Adrenal gland (tissue), 5 donors: ENCODE results near the gene LSM14A.

Source experiments
- POLR2A ChIP-seq, 2 donors: fragments of 450-650 bp; IDR thresholded peaks; one replicate each; pipeline ENCODE4 v1.6.1; 2017; ENCODE audit warnings: antibody characterized with exemption in 2 of 2, mild to moderate bottlenecking in 2 of 2, moderate library complexity in 1 of 2
- TF ChIP-seq, protein P1 (sequence below), 6 experiments: fragments of 450-650 bp in 4 of 6; fragments of 200-600 bp in 2 of 6; sonication (generic) in 1 of 6; IDR thresholded peaks; 1 replicate in 5 of 6; 2 replicates in 1 of 6; pipeline versions ENCODE4 v1.5.1 to v1.8.0; 2016 to 2021; ENCODE audit warnings: antibody characterized with exemption in 6 of 6, mild to moderate bottlenecking in 2 of 6, moderate library complexity in 1 of 6
- donor health status: DM: no; HTN: no; CAD: no.

DNA sequence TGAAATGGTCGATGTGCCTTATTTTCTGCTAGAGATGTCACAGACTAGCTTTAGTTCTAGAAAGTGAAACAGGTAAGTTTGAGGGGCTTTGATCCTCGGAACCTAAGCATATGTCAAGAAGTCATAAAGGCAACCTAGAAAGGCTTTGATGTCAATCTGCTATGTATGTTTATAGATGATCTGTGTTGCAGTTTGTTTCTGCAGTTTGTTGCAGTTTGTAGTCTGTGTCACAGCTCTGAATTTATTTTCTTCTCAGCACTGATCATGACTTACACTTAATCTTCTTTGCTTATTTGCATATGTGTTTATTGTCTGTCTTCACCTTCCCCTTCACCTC, 5.9 kb downstream of the LSM14A start:
- TF ChIP-seq, protein P1, sequence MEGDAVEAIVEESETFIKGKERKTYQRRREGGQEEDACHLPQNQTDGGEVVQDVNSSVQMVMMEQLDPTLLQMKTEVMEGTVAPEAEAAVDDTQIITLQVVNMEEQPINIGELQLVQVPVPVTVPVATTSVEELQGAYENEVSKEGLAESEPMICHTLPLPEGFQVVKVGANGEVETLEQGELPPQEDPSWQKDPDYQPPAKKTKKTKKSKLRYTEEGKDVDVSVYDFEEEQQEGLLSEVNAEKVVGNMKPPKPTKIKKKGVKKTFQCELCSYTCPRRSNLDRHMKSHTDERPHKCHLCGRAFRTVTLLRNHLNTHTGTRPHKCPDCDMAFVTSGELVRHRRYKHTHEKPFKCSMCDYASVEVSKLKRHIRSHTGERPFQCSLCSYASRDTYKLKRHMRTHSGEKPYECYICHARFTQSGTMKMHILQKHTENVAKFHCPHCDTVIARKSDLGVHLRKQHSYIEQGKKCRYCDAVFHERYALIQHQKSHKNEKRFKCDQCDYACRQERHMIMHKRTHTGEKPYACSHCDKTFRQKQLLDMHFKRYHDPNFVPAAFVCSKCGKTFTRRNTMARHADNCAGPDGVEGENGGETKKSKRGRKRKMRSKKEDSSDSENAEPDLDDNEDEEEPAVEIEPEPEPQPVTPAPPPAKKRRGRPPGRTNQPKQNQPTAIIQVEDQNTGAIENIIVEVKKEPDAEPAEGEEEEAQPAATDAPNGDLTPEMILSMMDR (IDR thresholded peaks at IDR 0.05): no peak
- no peak for TF ChIP-seq POLR2A (IDR thresholded peaks at IDR 0.05)
